Stimulated activated CD8-positive, alpha-beta memory T cell treated with anti-CD3 and anti-CD28 coated beads, Interleukin-7, amount 100 ng/mL, for 24 hours (primary cell): Measurements from ENCODE around the gene TTC39C.
"Not testable (repeated sequence)": the region's sequence is repeated elsewhere in the genome, so short reads cannot be mapped to it uniquely, and the experiment has no call there.

Source experiments
- DNase-seq: peaks from one replicate; pipeline ENCODE4 v3.0.0-alpha.2; 2020; ENCODE audit warnings: low read depth

TTC39C gene

GRCh38 chr18:24054130-24054529, 39.6 kb downstream of the TTC39C start:
- no peak for DNase-seq

DNA sequence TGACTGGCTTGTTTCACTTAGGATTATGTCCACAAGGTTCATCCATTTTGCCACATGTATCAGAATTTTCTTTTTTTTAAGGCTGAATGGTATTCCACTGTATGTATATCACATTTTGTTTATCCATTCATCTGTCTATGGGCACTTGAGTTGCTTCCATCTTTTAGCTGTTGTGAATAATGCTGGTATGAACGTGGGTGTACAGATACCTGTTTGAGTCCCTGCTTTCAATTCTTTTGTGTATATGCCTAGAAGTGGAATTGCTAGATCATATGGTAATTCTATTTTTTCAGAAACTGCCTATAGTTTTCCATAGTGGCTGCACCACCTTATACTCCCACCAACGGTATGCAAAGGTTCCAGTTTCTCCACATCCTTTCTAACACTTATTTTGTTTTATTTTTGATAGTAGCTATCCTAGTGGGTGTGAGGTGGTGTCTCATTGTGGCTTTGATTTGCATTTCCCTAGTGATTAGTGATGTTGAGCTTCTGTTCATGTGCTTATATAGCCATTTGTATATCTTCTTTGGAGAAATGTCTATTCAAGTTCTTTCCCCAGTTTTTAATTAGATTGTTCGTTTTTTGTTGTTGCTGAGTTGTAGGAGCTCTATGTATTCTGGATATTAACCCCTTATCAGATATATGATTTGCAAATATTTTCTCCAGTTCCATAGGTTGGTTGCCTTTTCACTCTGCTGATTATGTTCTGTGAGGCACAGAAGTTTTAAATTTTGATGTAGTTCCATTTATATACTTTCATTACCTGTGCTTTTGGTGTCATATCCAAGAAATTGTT, 40.7 kb downstream of the TTC39C start:
- no peak for DNase-seq

DNA sequence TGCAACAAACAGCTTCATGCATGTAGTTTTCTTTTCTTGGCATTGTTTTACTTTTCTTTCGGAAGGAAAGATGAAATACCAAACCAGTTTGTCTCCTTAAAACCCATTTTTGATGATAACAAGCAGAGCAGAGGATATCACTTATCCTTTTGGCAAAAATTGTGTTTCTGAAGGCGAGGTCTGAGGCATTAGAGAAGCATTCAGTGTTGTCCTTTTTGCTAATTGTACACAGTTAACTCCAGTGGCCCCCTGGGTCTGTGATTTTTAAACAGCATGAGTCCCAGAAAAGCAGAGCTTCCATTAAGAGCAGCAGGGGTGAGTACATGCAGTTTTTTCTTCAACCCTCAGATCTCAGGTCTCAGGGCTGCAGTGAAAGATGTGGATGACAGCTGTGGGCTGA, 41.3 kb downstream of the TTC39C start:
- DNase-seq = no peak

- DNase-seq = no peak
These were observed 42.0 kb downstream of the TTC39C start for GRCh38 chr18:24056506-24056905.

- no peak for DNase-seq
These were observed 43.2 kb downstream of the TTC39C start for GRCh38 chr18:24057804-24058203.

DNA sequence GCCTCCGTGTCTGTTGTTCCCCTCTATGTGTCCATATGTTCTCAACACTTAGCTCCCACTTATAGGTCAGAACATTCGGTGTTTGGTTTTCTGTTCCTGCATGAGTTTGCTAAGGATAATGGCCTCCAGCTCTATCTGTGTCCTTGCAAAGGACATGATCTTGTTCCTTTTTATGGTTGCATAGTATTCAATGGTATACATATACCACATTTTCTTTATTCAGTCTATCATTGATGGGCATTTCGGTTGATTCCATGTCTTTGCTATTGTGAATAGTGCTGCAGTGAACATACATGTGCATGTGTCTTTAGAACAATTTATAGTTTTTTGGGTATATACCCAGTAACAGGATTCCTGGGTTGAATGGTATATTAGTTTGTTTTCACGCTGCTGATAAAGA, 44.8 kb downstream of the TTC39C start:
- DNase-seq = not testable (repeated sequence)

GRCh38 chr18:24060644-24061043, 46.1 kb downstream of the TTC39C start:
- DNase-seq = no peak

DNA sequence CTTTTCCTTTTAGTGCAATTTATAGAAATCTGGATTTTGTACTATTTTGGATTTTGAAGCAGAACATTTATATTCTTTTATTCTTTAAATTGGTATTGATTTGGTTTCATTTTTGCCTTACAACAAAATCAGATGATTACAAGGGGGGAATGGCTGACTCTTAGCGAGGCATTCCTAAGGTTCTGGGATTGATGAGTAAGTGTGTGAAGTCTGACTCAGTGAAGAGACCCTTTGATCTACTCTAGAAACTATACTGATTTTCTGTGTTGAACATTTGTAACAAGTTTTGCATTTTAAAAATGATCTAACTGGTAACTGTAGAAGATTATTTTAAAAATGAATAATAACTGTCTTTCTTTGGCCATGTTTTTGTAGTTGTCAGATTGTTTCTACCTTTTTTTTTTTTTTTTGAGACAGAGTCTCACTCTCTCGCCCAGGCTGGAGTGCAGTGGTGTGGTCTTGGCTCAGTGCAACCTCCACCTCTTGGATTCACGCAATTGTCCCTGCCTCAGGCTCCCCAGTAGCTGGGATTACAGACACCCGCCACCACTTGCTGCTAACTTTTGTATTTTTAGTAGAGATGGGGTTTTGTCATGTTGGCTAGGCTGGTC, 48.7 kb downstream of the TTC39C start:
- no peak for DNase-seq

GRCh38 chr18:24064391-24065100, 50.0 kb downstream of the TTC39C start:
- DNase-seq = no peak

DNA sequence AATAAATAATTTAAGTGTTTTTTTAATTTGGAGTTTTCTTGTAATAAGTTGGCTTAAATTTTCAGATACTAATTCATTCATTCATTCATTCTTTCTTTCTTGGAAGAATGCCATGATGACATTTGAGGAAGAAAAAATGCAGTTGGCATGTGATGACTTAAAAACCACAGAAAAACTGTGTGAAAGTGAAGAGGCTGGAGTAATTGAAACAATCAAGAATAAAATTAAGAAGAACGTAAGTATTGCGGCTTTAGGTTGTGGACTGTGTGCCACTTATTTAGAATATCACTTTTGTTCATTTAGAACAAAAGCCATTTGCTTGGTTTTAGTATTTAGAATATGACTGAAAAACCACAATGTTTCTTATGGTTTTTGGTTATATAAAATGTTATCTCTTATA, 51.4 kb downstream of the TTC39C start:
- no peak for DNase-seq

GRCh38 chr18:24068945-24069693, 54.6 kb downstream of the TTC39C start:
- DNase-seq = no peak

DNA sequence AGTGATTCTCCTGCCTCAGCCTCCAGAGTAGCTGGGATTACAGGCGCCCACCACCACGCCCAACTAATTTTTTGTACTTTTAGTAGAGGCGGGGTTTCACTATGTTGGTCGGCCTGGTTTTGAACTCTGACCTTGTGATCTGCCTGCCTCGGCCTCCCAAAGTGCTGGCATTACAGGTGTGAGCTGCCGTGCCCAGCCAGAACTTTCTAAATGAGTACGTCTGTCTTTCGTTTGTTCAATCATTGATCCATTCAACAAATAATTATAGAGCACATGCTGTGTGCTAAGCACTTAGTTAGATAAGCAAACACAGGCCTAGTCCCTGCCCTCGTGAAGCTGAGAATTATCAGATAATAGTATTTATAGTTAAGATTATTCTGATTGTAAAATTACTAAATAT, 56.5 kb downstream of the TTC39C start:
- DNase-seq = no peak

DNA sequence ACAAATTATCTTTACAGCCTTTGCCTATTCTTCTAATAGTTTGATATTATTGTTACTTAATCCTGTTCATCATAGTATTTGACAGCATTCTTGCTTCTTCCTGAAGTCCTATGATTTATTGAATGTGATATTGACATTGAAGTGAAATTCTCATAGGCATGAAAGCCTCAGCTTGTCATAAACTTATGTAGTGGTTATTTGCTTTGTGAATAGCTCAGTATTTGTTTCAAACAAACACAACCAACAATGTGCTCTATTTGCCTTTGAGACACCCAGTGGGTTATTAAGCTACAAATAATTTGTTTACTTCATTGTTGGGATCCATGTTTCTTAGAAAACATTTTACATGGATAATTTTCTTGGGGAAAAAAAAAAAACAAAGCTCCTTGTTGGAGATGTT, 57.2 kb downstream of the TTC39C start:
- no peak for DNase-seq

- no peak for DNase-seq
These were observed 58.2 kb downstream of the TTC39C start for GRCh38 chr18:24072743-24073142.

DNA sequence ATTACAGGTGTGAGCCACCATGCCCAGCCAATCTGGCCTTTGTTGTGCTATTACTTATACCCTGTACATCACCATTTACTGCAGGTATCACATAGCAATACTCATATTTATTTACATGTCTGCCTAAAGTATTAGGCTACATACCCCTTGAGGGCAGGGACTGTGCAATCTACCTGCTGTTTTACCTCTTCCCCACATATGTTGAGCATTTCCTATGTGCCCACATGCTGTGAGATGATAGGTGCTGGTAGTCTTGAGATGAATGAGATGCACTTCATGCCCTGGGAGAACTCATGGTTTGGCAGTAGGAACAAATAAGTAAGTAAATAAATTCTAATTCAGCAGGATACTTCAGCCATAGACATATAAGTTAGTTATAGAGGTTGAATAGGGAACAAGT, 59.2 kb downstream of the TTC39C start:
- no peak for DNase-seq

DNA sequence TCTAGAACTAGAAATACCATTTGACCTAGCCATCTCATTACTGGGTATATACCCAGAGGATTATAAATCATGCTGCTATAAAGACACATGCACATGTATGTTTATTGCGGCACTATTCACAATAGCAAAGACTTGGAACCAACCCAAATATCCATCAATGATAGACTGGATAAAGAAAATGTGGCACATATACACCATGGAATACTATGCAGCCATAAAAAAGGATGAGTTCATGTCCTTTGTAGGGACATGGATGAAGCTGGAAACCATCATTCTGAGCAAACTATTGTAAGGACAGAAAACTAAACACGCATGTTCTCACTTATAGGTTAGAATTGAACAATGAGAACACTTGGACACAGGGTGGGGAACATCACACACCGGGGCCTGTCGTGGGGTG, 60.2 kb downstream of the TTC39C start:
- not testable (repeated sequence) for DNase-seq

DNA sequence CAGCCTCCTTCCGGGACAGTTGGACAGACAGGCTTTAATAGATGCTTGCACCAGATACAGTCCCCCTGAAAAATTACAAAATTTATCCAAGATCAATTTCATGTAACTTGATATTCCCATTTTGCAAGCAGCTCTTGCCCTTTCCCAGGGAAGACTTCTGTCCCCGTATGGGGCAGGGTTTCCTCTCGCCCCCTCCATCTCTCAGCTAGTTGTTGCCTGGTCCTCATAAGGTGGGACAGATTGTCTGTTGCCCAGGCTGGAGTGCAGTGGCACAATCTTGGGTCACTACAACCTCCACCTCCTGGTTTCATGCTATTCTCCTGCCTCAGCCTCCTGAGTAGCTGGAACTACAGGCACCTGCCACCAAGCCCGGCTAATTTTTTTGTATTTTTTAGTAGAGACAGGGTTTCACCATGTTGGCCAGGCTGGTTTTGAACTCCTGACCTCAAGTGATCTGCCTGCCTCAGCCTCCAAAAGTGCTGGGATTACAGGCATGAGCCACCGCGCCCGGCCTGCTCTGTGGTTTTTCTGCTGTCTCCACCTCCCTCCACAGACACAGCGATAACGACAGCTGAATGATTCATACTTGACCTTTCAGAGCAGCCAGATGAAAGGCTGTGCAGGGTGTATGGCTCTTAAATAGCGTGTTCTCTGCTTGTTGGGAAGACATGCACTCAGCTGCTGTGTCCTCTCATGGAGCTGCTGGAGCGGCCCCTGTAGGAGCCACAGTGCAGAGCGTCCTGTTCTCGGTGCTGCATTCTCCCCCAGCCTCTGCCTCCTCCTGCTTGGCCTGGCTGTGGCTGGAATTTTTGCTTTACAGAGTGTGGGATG, 61.4 kb downstream of the TTC39C start:
- peak; percentile 47 for DNase-seq

DNA sequence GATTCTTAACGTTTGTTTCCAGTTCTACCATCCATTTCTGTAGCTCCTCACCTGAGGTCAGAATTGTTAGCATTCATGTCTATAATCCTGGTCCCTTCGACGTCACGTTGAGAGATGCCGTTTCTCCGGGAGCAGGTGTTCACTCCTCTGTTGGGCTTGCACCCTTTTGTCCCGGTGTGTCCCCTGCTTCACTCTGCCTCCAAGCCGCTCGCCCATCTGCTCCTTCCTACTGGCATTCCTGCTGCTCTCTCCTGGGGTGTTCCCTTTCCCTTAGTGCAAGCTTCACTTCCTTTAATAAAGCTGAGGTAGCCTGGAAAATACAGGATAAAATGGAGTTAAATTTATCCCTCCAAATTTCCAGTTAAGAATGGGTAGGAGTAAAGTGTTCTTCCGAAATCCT, 62.4 kb downstream of the TTC39C start:
- no peak for DNase-seq

DNA sequence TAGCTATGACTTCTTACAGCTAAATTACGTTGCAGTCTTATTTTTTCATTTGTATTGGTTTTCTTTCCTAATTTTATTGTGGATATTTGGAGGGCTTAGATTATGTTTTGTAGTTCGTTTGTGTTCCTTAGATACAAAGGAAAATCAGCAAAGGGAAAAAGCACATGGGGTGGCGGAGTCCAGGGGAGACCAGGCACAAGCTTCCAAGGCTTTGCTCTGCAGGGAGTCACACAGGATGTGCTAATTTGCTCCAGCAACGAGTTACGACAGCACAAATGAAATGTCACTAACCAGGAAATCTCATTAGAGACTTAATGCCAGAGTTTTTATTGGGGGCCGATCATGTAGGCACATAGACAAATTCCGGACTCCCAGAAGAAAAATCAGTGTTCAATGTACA, 63.8 kb downstream of the TTC39C start:
- DNase-seq = no peak

- no peak for DNase-seq
These were observed 66.3 kb downstream of the TTC39C start for GRCh38 chr18:24080861-24081260.

DNA sequence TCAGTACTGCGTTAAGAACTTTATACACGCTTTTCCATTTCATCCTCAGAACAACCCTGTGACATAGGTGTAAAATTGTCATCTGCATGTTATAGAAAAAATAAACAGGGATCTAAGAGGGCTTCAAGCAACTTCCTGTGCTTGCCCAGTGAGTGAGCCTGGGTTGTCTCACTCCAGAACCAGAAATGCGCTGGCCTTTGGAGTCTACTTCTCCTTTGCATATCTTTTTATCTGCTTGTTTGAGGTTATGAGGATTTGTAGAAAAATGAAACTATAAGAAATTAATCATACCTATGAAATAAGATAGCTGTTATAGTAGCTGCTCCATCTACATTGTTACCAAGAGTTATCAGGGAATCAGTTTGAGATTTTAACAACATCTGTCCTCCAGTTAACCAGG, 69.0 kb downstream of the TTC39C start:
- DNase-seq = no peak

DNA sequence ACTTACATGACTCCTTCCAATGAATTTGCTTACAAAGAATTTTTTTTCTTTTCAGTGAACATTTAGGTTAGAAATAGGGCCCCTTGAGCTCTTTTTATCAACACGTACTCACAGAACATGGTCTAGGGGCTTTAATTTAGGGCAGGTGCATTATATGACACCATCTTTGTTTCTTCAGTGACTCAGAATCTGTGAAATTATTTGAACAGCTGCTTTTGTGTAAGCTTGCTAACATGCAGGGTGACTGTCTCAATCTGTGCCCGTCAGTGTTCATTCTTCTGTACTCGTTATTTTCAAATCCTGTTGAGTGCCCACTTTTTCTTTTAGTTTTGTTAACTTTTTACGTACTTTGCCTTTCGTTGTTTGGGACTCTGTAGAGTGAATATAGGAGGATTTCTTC, 71.5 kb downstream of the TTC39C start:
- no peak for DNase-seq
